HCT116 (cell line): ENCODE data around the gene HPCAL1. TPM values are rescaled to one million over a fixed set of nuclear protein-coding genes. Genes with fewer than 3 reads are reported as not detected.

Experiments used
- ATAC-seq: fragments of 200-7000 bp; cut with Tn5 transposase; 2 replicates; pipeline ENCODE4 v1.9.1; 2020; ENCODE audit warnings: mild to moderate bottlenecking, moderate library complexity
- BruUV-seq: library from RNA; stranded (reverse); fragments of 400-500 nt; replicated peaks from 2 replicates; lab custom pipeline; 2021; lab: Mats Ljungman, UMichigan
- CTCF ChIA-PET: fragments of 300-600 bp; sonication (Branson Sonifier 250); formaldehyde crosslinking; loops from one replicate; lab custom pipeline; 2021; ENCODE audit warnings: antibody characterized with exemption; lab: Charles Lee
- POLR2A ChIA-PET: fragments of 300-600, 350-600 bp; sonication (Branson Sonifier 250); formaldehyde crosslinking; loops from one replicate; lab custom pipeline; 2021; ENCODE audit warnings: antibody characterized with exemption; lab: Charles Lee
- RAD21 ChIA-PET, 2 experiments: fragments of 300-600 bp; sonication (Branson Sonifier 250); formaldehyde crosslinking; loops; one replicate each; lab custom pipeline; 2023; ENCODE audit warnings: low total read pairs in 2 of 2; ENCODE audit not compliant: uncharacterized antibody in 2 of 2, unreplicated experiment in 2 of 2, low non-redundant PET in 1 of 2; lab: Charles Lee
- DNase-seq: peaks from one replicate; pipeline ENCODE4 v3.0.0-alpha.2; 2010; ENCODE audit warnings: low read depth, low spot score
- H2AFZ ChIP-seq: fragments of 200-600 bp; shearing (Covaris generic), sonication (generic); 2 replicates; pipeline ENCODE4 v1.6.1; 2017; ENCODE audit warnings: low read depth, mixed run types, mixed read lengths, antibody characterized with exemption, low read length; ENCODE audit not compliant: poor library complexity, severe bottlenecking
- H3K27ac ChIP-seq: 2 replicates; pipeline ENCODE4 v1.5.1; 2012; ENCODE audit warnings: low read depth, low read length
- H3K27me3 ChIP-seq: fragments of 200-600 bp; sonication (generic); 2 replicates; pipeline ENCODE4 v1.6.1; 2016; ENCODE audit warnings: mixed run types, low read length, mixed read lengths; ENCODE audit not compliant: insufficient read depth
- H3K36me3 ChIP-seq, 2 experiments: fragments of 200-500 bp in 1 of 2; fragments of 200-600 bp in 1 of 2; sonication (Bioruptor generic) in 1 of 2; sonication (generic) in 1 of 2; 2 replicates each; pipeline versions ENCODE4 v1.5.1 to v1.6.1; 2014 to 2016; ENCODE audit warnings: low read length in 2 of 2, inconsistent platforms in 1 of 2, mixed read lengths in 1 of 2, mixed run types in 1 of 2; ENCODE audit not compliant: insufficient read depth in 2 of 2, control insufficient read depth in 1 of 2
- H3K4me1 ChIP-seq, 2 experiments: fragments of 200-600 bp in 1 of 2; sonication (generic) in 1 of 2; 2 replicates each; pipeline versions ENCODE4 v1.5.1 to v1.6.1; 2012 to 2017; ENCODE audit warnings: low read length in 2 of 2, inconsistent platforms in 1 of 2, mild to moderate bottlenecking in 1 of 2, mixed read lengths in 1 of 2, mixed run types in 1 of 2, moderate library complexity in 1 of 2; ENCODE audit not compliant: insufficient read depth in 2 of 2, control insufficient read depth in 1 of 2
- H3K4me2 ChIP-seq: fragments of 200-600 bp; sonication (generic); 2 replicates; pipeline ENCODE4 v1.6.1; 2017; ENCODE audit warnings: mixed run types, low read length, mixed read lengths
- H3K4me3 ChIP-seq, 2 experiments: fragments of 200-600 bp in 1 of 2; sonication (generic) in 1 of 2; replicated peaks in 1 of 2; 2 replicates each; pipeline ENCODE4 v1.5.1; 2011 to 2016; ENCODE audit warnings: low read length in 2 of 2, control low read depth in 1 of 2, low read depth in 1 of 2, mild to moderate bottlenecking in 1 of 2, mixed read lengths in 1 of 2, mixed run types in 1 of 2
- H3K79me2 ChIP-seq: fragments of 200-600 bp; sonication (generic); 2 replicates; pipeline ENCODE4 v1.6.1; 2017; ENCODE audit warnings: mild to moderate bottlenecking, mixed run types, low read length, moderate library complexity, mixed read lengths; ENCODE audit not compliant: insufficient read depth
- H3K9ac ChIP-seq: fragments of 200-600 bp; sonication (generic); 2 replicates; pipeline ENCODE4 v1.6.1; 2016; ENCODE audit warnings: low read length, mixed read lengths
- H3K9me2 ChIP-seq: fragments of 200-600 bp; sonication (generic), shearing (Covaris generic); 2 replicates; pipeline ENCODE4 v1.6.1; 2017; ENCODE audit warnings: mixed run types, mild to moderate bottlenecking, moderate library complexity; ENCODE audit not compliant: insufficient read depth
- H3K9me3 ChIP-seq, 2 experiments: fragments of 200-500 bp in 1 of 2; fragments of 200-600 bp in 1 of 2; sonication (Bioruptor generic) in 1 of 2; sonication (generic) in 1 of 2; 2 replicates each; pipeline ENCODE4 v1.6.1; 2014 to 2017; ENCODE audit warnings: low read length in 2 of 2, mixed read lengths in 2 of 2, inconsistent platforms in 1 of 2, low read depth in 1 of 2, mild to moderate bottlenecking in 1 of 2, mixed run types in 1 of 2, moderate library complexity in 1 of 2; ENCODE audit not compliant: control insufficient read depth in 1 of 2, insufficient read depth in 1 of 2
- H4K20me1 ChIP-seq: fragments of 200-600 bp; sonication (generic), shearing (Covaris generic); 2 replicates; pipeline ENCODE4 v1.6.1; 2017; ENCODE audit warnings: mixed run types, mild to moderate bottlenecking, moderate library complexity; ENCODE audit not compliant: insufficient read depth
- CBX3 ChIP-seq: IDR thresholded peaks from 2 replicates; pipeline ENCODE4 v1.6.1; 2012; ENCODE audit warnings: low read depth
- CEBPB ChIP-seq: IDR thresholded peaks from 2 replicates; pipeline ENCODE4 v1.6.1; 2012; ENCODE audit warnings: low read depth
- EGR1 ChIP-seq: IDR thresholded peaks from 2 replicates; pipeline ENCODE4 v1.6.1; 2012; ENCODE audit warnings: low read depth
- EZH2phosphoT487 ChIP-seq: fragments of 200-600 bp; IDR thresholded peaks from 2 replicates; pipeline ENCODE4 v1.6.1; 2018; ENCODE audit warnings: antibody characterized with exemption, borderline replicate concordance
- FOSL1 ChIP-seq: IDR thresholded peaks from 2 replicates; pipeline ENCODE4 v1.6.1; 2012; ENCODE audit warnings: low read depth
- POLR2A ChIP-seq: IDR thresholded peaks from 2 replicates; pipeline ENCODE4 v1.7.0; 2011; ENCODE audit warnings: borderline replicate concordance; ENCODE audit not compliant: insufficient read depth, insufficient read length; ENCODE audit errors: extremely low read depth
- RAD21 ChIP-seq: IDR thresholded peaks from 2 replicates; pipeline ENCODE4 v1.6.1; 2012; ENCODE audit warnings: low read depth, mild to moderate bottlenecking
- SP1 ChIP-seq: IDR thresholded peaks from 2 replicates; pipeline ENCODE4 v1.6.1; 2012; ENCODE audit warnings: low read depth
- SRF ChIP-seq: IDR thresholded peaks from 2 replicates; pipeline ENCODE4 v1.6.1; 2012; ENCODE audit warnings: low read depth
- TCF7L2 ChIP-seq: IDR thresholded peaks from 2 replicates; pipeline ENCODE4 v1.7.0; 2011; ENCODE audit warnings: borderline replicate concordance, inconsistent platforms; ENCODE audit not compliant: insufficient read depth, insufficient read length; ENCODE audit errors: extremely low read depth
- YY1 ChIP-seq: IDR thresholded peaks from 2 replicates; pipeline ENCODE4 v1.6.1; 2011; ENCODE audit warnings: low read length, low read depth, moderate library complexity, mild to moderate bottlenecking; ENCODE audit not compliant: insufficient replicate concordance; ENCODE audit errors: extremely low read depth
- ZNF274 ChIP-seq: fragments of 200-500 bp; sonication (Bioruptor generic); IDR thresholded peaks from 2 replicates; pipeline ENCODE4 v1.6.1; 2014; ENCODE audit warnings: mild to moderate bottlenecking, low read depth, low read length, inconsistent platforms
- intact Hi-C: fragments of 100-400 bp; cut with micrococcal nuclease; formaldehyde crosslinking; loops from 2 replicates; pipeline ENCODE4 v1.10.0; 2022
- total RNA-seq: library from RNA; stranded (reverse); gene quantifications from one replicate; pipeline ENCODE4 v1.2.1, GENCODE V29; 2021; ENCODE audit not compliant: unreplicated experiment
- TF ChIP-seq, protein P1 (sequence below): IDR thresholded peaks from 2 replicates; pipeline ENCODE4 v1.6.1; 2012

The HPCAL1 gene
- total RNA-seq, 1 experiment from 2014 or later = 111 TPM

DNA sequence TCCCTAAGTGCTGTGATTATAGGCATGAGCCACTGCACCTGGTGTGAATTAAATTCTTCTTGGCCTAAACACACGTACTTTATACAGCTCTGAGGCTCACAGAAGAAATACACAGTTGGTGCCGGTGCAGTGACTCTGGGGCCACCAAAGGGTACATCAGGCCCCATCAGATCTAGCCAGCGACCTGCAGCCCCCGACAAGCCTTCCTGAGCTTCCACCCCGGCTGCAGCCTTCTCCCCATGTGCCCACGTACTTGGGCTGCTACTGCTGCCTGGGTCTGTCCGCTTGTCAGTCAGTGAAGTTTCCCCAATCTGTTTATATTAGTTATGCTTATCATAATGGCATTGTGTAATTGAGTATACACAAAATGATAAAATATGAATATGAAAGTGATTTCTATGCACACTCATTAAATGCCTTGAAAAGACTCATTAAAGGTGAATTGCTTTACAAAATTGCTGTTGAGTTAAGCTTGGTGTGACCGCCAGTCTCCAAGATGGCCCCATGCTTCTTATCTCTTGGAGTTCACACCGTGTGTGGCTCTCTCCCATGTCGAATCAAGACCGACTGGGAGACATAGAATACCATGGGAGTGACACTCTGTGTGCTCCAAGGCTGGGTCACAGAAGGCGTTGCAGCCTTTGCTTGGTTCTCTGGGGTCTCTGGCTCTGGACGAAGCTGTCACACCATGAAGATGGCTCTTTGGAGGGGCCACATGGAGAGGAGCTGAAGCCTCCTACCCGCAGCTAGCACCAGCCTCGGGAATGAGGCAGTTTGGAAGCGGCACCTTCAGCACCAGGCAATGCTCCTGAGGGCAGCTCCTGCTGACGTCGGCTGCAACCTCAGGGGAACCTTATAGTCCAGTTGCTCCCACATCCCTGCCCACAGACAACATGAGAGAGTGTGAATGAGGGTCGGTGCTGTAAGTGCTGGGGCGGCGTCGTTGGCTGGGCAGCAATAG lies 29.2 kb upstream of the HPCAL1 start:
- ATAC-seq = no peak
- TF ChIP-seq YY1 (no peak), SP1 (no peak), FOSL1 (no peak), RAD21 (no peak), EZH2phosphoT487 (no peak), ZNF274 (no peak), CBX3 (no peak), CEBPB (no peak), EGR1 (no peak), TCF7L2 (no peak), POLR2A (no peak), SRF (no peak)
- TF ChIP-seq, protein P1, sequence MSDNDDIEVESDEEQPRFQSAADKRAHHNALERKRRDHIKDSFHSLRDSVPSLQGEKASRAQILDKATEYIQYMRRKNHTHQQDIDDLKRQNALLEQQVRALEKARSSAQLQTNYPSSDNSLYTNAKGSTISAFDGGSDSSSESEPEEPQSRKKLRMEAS = no peak
- Histone ChIP-seq H4K20me1 (no peaks in the 10 kb centered on the region), H2AFZ (no peak overlapping the region), H3K9ac (no peak overlapping the region), H3K9me2 (no peaks in the 10 kb centered on the region), H3K4me1 (peaks cover 10 to 34% of the 10 kb centered on the region in 2 experiments; a peak in 3 of 4 replicates), H3K36me3 (no peaks in the 10 kb centered on the region), H3K9me3 (no peaks in the 10 kb centered on the region), H3K4me3 (no peak overlapping the region), H3K4me2 (no peak overlapping the region), H3K79me2 (no peaks in the 10 kb centered on the region), H3K27ac (no peak overlapping the region), H3K27me3 (no peaks in the 10 kb centered on the region)
- DNase-seq = no peak
- CTCF ChIA-PET = no interaction called here
- intact Hi-C loops = no loop called here
- BruUV-seq = no TSS peak
- POLR2A ChIA-PET = no interaction called here
- RAD21 ChIA-PET = no interaction called here
